Fibroblast of villous mesenchyme (primary cell): Measurements from ENCODE around the gene PDCD11. TPM values are rescaled to one million over a fixed set of nuclear protein-coding genes. Genes with fewer than 3 reads are reported as not detected.

Experiments
- DNase-seq: peaks from one replicate; pipeline ENCODE4 v3.0.0-alpha.2; 2010; ENCODE audit warnings: low read depth
- H3K4me3 ChIP-seq: 2 replicates; pipeline ENCODE4 v1.5.1; 2011; ENCODE audit warnings: low read depth, mild to moderate bottlenecking, low read length
- total RNA-seq: library from RNA; depleted of rRNA; stranded (reverse); fragments of >200 nt; gene quantifications from 2 replicates; pipeline ENCODE4 v1.2.3, GENCODE V29; 2012
- TF ChIP-seq, protein P1 (sequence below): IDR thresholded peaks from 2 replicates; pipeline ENCODE4 v1.5.1; 2012; ENCODE audit warnings: low read depth, mild to moderate bottlenecking, low read length; ENCODE audit not compliant: insufficient read depth

PDCD11 gene
- total RNA-seq, 1 donor, result 36.3 TPM

DNA sequence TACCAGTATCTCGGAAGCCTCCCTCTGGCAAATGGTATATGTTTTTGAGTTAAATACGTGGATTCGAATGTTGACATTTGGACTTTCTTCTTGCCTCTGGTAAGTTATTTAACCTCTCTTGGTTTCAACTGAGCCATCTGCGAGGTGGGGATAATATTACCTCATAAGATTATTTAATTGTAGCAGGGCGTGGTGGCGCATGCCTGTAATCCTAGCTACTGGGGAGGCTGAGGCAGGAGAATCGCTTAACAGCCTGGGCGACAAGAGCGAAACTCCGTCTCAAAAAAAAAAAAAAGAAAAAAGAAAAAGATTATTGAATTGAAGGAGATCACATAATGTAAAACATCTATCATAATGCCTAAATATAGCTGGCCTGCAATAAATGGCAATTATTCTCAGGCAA is 29.0 kb upstream of the PDCD11 start:
- TF ChIP-seq, protein P1, sequence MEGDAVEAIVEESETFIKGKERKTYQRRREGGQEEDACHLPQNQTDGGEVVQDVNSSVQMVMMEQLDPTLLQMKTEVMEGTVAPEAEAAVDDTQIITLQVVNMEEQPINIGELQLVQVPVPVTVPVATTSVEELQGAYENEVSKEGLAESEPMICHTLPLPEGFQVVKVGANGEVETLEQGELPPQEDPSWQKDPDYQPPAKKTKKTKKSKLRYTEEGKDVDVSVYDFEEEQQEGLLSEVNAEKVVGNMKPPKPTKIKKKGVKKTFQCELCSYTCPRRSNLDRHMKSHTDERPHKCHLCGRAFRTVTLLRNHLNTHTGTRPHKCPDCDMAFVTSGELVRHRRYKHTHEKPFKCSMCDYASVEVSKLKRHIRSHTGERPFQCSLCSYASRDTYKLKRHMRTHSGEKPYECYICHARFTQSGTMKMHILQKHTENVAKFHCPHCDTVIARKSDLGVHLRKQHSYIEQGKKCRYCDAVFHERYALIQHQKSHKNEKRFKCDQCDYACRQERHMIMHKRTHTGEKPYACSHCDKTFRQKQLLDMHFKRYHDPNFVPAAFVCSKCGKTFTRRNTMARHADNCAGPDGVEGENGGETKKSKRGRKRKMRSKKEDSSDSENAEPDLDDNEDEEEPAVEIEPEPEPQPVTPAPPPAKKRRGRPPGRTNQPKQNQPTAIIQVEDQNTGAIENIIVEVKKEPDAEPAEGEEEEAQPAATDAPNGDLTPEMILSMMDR, result no peak
- no peak for DNase-seq
- peak overlapping the region; percentile 77 for H3K4me3 ChIP-seq

DNA sequence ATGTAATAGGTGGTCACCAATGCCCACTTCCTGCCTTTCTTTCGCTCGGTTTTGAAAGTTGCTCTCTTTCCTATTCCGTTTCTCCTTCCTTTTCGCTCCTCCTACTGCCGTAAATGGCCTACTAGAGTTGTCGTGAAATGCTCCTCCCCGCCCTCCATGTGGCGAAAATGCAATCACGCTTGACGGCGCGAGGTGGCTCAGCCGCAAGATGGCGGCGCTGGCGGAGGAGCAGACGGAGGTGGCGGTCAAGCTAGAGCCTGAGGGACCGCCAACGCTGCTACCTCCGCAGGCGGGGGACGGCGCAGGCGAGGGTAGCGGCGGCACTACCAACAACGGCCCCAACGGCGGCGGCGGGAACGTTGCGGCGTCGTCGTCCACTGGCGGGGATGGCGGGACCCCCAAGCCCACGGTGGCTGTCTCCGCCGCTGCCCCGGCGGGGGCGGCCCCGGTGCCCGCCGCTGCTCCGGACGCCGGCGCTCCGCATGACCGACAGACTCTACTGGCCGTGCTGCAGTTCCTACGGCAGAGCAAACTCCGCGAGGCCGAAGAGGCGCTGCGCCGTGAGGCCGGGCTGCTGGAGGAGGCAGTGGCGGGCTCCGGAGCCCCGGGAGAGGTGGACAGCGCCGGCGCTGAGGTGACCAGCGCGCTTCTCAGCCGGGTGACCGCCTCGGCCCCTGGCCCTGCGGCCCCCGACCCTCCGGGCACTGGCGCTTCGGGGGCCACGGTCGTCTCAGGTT is 28.5 kb upstream of the PDCD11 start, which contains the start of gene TAF5:
Gene TAF5 (plus strand): TSS at position 195 of the 737 bp plus-strand sequence. CDS start 14 bp downstream, at position 209.
- TF ChIP-seq, protein P1, result no peak
- H3K4me3 ChIP-seq, result peak within 1 kb of the TSS; percentile 77
- peak; percentile 95 for DNase-seq

DNA sequence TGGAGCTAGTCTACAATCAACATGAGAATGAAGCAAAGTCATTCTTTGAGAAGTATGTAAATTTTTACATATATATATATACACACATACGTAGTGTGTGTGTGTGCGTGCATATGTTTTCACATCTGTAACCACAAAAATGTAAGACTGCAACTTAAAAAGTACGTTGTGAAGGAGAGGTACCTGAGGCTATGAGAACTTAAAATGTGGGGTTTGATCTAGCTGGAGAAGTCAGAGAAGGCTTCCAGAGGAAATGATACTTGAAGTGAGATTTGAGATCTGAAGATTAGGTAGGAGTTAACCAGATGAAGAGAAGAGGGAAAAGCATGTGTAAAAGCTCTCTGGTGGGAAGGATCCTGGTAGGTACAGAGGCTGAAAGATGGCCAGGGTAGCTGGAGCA is 22.9 kb upstream of the PDCD11 start:
- no peak for DNase-seq

DNA sequence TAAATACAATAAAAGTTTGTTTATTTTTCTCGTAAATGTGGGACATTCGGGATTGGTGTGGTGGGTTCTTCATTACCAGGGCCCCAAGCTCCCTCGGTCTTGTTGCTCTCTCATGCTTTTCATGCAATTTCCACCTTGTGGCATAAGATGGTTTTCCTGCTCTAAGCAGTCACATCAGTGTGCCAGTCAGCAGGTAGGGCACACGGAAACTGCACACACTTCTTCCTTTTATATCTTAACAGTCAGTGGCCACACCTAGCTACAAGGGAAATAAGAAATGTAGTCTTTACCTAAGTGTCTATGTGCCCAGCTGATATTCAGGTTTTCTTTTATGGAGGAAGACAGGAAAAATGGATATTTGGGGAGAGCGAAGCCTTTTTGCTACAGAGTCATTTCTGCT is 22.2 kb upstream of the PDCD11 start:
- no peak overlapping the region for H3K4me3 ChIP-seq
- DNase-seq, result no peak
- TF ChIP-seq, protein P1, result no peak

More for the DNA sequence above, 22.9 kb upstream of the PDCD11 start:
- H3K4me3 ChIP-seq, result no peak overlapping the region
- TF ChIP-seq, protein P1, result no peak

DNA sequence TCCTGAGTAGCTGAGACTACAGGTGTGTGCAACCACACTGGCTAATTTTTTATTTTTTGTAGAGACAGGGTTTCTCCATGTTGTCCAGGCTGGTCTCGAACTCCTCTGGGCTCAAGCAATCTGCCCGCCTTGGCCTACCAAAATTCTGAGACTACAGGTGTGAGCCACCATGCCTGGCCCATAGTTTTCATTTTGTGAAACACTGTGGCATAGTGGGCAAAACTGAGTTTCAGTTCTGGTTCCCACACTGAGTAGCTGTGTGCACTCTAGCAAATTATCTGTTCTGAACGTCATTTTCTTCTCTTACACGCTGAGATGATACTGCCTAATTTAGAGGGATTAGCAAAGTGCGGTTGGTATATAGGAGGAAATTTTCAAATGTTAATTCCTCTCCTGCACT is 13.7 kb upstream of the PDCD11 start:
- H3K4me3 ChIP-seq, result no peak overlapping the region
- no peak for DNase-seq
- TF ChIP-seq, protein P1, result no peak

DNA sequence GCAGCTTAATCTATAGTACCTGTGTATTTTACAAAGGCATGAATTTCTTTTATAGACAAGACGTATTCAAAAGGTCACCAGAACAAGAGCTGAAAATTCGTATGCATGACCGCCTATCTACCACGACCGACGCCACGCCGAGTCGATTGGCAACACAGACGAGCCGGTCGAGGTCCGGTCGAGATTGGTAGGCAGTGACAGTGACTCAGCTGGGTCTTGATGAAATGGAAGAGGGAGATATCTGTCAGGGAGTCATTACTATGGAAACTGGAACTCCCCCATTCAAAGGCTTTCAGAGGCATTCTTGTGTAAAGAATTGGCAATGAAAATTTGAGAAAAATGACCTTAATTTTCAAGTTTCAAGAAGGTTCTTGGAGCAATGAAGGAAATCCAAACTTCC is 2.2 kb upstream of the PDCD11 start:
- no peak for DNase-seq
- TF ChIP-seq, protein P1, result no peak

DNA sequence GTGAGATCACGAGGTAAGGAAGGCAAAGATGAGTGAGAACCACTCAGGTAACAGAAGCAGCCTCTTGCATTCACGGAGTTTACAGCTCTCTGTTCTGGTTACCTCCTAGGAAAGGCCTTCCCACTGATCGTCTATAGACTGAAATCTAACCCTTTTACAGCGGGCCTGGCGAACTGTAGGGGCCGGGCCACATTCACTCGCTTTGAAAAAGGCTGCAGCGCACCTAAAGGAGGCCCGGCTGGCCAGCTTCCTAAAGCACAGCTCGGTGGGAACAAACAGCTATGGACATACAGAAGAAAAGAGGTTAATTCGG is 716 bp upstream of the PDCD11 start:
- DNase-seq, result peak; percentile 42
- TF ChIP-seq, protein P1, result no peak

More for the DNA sequence above, 2.2 kb upstream of the PDCD11 start:
- H3K4me3 ChIP-seq, result no peak overlapping the region

More for the DNA sequence above, 716 bp upstream of the PDCD11 start:
- H3K4me3 ChIP-seq, result peak overlapping the region; percentile 75
